HG03457 (cell line): ENCODE results near the gene KIF18B.

Experiments used
- ATAC-seq: cut with Tn5 transposase; IDR thresholded peaks from one replicate; pipeline ENCODE4 v1.9.1; 2021; ENCODE audit warnings: moderate number of reproducible peaks; ENCODE audit not compliant: unreplicated experiment

The KIF18B gene

GRCh38 chr17:44947461-44948314 lies at the start of gene KIF18B:
TSS of gene KIF18B (minus strand) at chr17:44947773. CDS start at chr17:44936344, 11,429 bp downstream.
- ATAC-seq, result peak; percentile 70

GRCh38 chr17:44996304-44996703 lies 48.7 kb upstream of the KIF18B start:
- no peak for ATAC-seq

DNA sequence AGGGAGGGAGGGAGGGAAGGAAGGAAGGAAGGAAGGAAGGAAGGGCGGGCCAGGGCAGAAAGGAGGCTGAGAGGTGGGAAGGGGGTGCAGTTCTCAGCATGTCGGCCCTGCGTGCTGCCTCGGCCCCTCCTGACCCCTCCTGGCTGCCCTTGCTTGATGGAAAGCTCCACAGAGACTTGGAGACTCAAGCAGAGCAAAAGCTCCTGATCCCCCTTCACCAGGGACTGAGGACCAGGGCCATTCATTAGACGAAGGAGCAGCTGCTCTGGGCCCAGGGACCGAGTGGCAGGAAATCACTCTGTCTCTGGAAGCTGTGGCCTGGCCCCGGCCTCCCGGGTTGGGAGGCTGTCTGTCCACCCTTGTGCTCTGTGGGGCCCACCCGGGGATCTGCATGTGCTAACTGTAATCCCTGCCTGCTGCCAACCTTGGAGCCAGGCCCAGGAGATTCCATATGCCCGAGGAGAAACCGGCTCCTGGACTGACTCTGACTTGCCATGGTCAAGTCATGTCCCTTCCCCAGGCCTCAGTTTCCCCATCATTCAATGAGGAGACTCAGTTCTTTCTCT lies 47.9 kb upstream of the KIF18B start:
- ATAC-seq, result no peak

- no peak for ATAC-seq
These were observed 44.8 kb upstream of the KIF18B start for GRCh38 chr17:44992242-44992939.

GRCh38 chr17:44990994-44991393 lies 43.4 kb upstream of the KIF18B start:
- ATAC-seq, result no peak

- ATAC-seq, result no peak
These were observed 42.1 kb upstream of the KIF18B start for GRCh38 chr17:44989552-44990138.

DNA sequence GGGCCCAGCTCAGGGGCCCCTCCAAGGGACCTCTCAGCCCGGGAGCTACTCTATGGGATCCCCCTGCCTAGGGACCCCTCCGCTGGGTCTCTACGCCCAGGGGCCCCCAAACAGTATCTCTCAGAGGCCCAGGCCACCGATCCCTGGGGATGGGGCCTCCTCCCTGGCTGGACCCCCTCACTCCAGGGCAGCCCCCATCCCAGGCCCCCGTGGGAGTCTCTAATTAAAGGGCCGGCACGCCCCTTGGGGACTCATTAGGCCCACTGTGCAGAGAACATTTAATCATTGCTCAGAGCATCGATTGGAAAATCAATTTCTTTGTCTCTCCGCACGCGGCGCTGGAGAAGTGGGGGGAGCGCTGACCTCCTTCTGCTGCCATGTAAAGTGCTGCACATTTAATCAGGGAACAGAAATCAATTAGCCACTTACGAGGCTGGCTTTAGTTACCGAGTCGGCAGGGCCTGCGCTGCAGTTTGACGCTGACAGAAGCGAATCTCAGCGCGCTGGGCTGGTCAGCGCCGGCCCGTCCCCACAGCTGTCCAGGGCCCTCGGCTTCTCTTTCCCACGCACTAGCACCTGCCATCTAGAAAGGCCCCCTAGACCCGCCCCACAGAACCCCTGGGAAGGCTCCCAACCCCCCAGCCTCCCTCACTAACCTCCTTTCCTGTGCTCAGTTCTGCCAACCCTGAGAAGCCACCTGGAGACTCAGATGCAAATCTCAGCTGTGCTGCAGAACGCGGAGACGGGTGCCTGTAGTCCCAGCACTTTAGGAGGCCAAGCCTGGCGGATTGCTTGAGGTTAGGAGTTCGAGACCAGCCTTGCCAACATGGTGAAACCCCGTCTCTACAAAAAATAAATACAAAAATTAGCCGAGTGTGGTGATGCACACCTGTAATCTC lies 40.7 kb upstream of the KIF18B start:
- no peak for ATAC-seq

DNA sequence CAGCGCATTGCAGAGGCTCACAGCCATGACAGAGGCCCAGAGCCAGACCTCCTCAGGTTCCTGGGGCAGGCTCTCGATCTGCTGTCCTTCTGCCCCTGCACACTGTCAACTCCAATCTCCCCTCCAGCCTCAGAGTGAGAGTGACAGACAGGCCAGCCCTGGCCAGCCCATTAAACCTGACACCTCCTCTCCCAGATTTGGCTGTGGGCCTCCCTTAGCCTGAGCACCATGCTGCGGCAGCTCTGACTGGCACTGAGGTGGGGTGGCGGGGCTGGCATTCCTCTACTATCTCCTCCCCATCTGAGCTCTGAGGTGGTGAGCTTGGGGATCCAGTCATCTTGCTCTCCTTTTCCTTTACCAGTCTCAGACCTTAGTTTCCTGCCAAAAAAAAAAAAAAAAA lies 36.0 kb upstream of the KIF18B start:
- ATAC-seq, result no peak

- no peak for ATAC-seq
These were observed 34.6 kb upstream of the KIF18B start for GRCh38 chr17:44982113-44982702.

GRCh38 chr17:44981221-44981968 lies 33.8 kb upstream of the KIF18B start:
- ATAC-seq, result no peak

GRCh38 chr17:44979426-44979995 lies 31.9 kb upstream of the KIF18B start:
- ATAC-seq, result no peak

GRCh38 chr17:44978807-44979206 lies 31.2 kb upstream of the KIF18B start:
- no peak for ATAC-seq

DNA sequence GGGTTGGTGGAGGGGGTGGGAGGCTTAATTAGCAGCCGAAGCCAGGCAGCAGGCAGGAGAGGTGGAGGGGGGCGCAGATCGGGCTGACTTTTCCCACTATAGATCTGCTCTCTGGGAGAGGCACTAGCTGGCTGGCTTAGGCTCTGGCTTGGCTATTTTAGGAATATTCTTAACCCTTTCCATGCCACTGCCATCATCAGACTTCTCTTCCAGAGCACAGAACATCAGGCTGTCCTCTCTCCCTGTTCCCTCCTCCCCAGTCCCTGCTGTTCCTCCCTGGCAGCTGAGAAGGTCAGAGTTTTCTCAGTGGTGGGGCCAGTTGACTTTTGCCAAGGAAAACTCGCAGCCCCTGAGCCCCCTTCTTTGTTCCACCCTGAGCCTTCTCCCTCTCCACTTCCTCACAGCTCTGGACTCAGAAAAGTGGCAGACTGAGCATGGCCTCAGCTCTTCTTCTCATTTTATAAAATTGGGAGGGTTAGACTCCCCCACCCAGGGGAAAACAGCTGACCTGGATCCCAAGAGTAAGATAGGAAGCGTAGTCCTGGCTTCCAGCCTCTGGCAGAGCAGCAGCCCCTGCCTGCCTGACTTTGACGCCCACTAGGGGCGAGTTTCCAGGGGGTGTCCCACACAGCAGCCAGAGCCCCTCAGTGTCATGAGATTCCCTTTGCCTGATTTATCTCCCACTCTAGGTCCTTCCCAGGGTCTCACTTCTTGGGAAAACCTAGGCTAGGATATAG lies 30.4 kb upstream of the KIF18B start:
- ATAC-seq, result no peak

GRCh38 chr17:44977065-44977464 lies 29.5 kb upstream of the KIF18B start:
- ATAC-seq, result no peak

- ATAC-seq, result no peak
These were observed 28.6 kb upstream of the KIF18B start for GRCh38 chr17:44976206-44976605.

DNA sequence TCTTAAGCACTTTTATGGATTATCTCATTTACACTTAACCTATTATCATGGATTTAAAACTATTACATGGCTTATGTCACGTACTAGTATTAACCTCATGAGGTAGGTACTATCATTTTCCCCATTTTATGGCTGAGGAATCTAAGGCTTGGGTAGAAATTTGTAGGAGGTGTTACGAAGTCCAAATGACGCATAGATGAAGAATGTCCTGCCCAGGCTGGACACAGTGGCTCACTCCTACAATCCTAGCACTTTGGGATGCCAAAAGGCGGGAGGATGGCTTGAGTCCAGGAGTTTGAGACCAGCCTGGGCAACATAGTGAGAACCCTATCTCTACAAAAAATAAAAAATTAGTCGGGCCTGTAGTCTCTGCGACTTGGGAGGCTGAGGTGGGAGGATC lies 25.4 kb upstream of the KIF18B start:
- ATAC-seq, result no peak

DNA sequence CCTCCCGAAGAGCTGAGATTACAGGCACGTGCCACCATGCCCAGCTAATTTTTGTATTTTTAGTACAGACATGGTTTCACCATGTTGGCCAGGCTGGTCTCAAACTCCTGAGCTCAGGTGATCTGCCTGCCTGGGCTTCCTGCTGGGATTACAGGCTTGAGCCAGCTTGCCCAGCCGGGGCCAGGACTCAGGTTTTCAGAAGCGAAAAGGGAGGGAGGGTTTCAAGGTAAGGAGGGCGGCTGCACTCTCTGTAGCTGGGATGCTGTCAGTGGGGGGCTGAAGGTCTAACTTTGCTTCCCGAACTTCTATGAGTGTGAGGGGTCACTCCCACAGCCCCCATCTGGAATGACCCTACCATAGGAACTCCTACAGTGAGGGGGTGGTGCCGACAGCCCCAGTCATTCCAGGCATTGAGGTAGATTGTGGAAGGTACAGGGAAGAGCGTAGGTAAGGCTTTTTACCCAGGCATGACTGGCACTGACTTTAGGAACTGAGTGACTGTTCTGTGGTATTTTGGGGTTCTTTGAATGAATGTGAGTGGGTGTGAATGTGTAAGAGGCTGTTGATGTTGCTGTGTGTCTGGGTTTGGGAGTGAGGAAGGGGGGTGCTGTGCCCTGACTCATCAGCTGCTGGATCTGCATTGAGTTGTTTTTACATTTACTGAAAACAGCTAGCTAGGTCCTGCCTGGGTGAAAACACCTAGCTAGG lies 24.4 kb upstream of the KIF18B start:
- ATAC-seq, result no peak
